Bronchial epithelial cell (primary cell): Measurements from ENCODE around the gene SLCO3A1. TPM values are rescaled to one million over a fixed set of nuclear protein-coding genes. Genes with fewer than 3 reads are reported as not detected.
A peak's percentile ranks its signal among the peaks of the same experiment; 100 is the strongest.

ENCODE experiments used
- DNase-seq: peaks from one replicate; pipeline ENCODE4 v3.0.0-alpha.2; 2010; ENCODE audit warnings: low read depth
- FAIRE-seq: peaks from 2 replicates; lab custom pipeline; 2011; peaks lifted over from hg19 to GRCh38; lab: Jason Lieb, UNC
- H3K27me3 ChIP-seq: 2 replicates; pipeline ENCODE4 v1.5.1; 2011; ENCODE audit warnings: low read length; ENCODE audit not compliant: control insufficient read depth, insufficient read depth
- H3K36me3 ChIP-seq: 2 replicates; pipeline ENCODE4 v1.5.1; 2011; ENCODE audit warnings: low read length; ENCODE audit not compliant: control insufficient read depth, insufficient read depth
- H3K4me3 ChIP-seq: 2 replicates; pipeline ENCODE4 v1.5.1; 2011; ENCODE audit warnings: mild to moderate bottlenecking, low read depth, low read length, control low read depth
- CTCF ChIP-seq: IDR thresholded peaks from 2 replicates; pipeline ENCODE4 v1.5.1; 2011; ENCODE audit warnings: mild to moderate bottlenecking, moderate library complexity, low read length, control low read depth, inconsistent platforms; ENCODE audit not compliant: insufficient read depth, severe bottlenecking
- total RNA-seq: library from RNA; depleted of rRNA; stranded (reverse); fragments of >200 nt; gene quantifications from 2 replicates; pipeline ENCODE4 v1.2.1, GENCODE V29; 2014

SLCO3A1 gene
- total RNA-seq, 1 donor from 2014 or later: 4.5 TPM

DNA sequence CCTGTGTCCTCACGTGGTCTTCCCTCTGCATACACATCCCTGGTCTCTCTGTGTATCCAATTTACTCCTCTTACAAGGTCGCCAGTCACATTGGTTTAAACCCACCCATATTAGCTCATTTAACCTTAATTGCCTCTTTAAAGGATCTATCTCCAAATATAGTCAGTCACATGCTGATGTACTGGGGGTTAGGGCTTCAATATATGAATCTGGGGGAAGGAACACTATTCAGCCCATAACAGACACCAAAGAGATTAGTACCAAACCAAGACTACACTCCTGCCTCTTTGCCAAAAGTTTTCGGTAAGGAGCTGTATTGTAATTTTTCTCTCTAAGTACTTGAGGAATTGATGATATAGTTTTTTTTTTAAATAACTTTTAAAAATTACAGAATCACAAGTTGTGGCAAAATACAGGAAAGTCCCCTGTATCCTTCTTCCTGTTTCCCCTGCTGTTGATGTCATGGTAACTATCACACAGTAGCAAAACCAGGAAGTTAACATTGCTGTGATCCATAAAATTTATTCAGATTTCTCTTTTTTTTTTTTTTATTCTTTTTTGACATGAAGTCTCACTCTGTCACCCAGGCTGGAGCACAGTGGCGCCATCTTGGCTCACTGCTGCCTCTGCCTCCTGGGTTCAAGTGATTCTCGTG lies 67.8 kb downstream of the SLCO3A1 start:
- FAIRE-seq (no peak), DNase-seq (peak; percentile 71)
- Histone ChIP-seq H3K27me3 (no peaks in the 10 kb centered on the region), H3K4me3 (no peak overlapping the region), H3K36me3 (no peaks in the 10 kb centered on the region)
- TF ChIP-seq CTCF: no peak

GRCh38 chr15:91921843-91922198 lies 68.3 kb downstream of the SLCO3A1 start:
- no peaks in the 10 kb centered on the region for H3K27me3 ChIP-seq
- no peak overlapping the region for H3K4me3 ChIP-seq
- DNase-seq (no peak), FAIRE-seq (no peak)
- no peak for TF ChIP-seq CTCF
- no peaks in the 10 kb centered on the region for H3K36me3 ChIP-seq

GRCh38 chr15:91922646-91923547 lies 69.4 kb downstream of the SLCO3A1 start:
- no peak for TF ChIP-seq CTCF
- H3K36me3 ChIP-seq: no peaks in the 10 kb centered on the region
- no peaks in the 10 kb centered on the region for H3K27me3 ChIP-seq
- H3K4me3 ChIP-seq: no peak overlapping the region
- FAIRE-seq: peak; percentile 55
- DNase-seq: no peak

GRCh38 chr15:91924183-91924582 lies 70.7 kb downstream of the SLCO3A1 start:
- no peak for TF ChIP-seq CTCF
- Histone ChIP-seq H3K27me3 (no peaks in the 10 kb centered on the region), H3K4me3 (no peak overlapping the region), H3K36me3 (no peaks in the 10 kb centered on the region)
- FAIRE-seq (peak; percentile 55), DNase-seq (no peak)

GRCh38 chr15:91924837-91925495 lies 71.5 kb downstream of the SLCO3A1 start:
- Histone ChIP-seq H3K27me3 (no peaks in the 10 kb centered on the region), H3K36me3 (no peaks in the 10 kb centered on the region), H3K4me3 (no peak overlapping the region)
- TF ChIP-seq CTCF: no peak
- DNase-seq (no peak), FAIRE-seq (no peak)
